ENCODE data around the gene JPH3. TPM values are rescaled to one million over a fixed set of nuclear protein-coding genes. Genes with fewer than 3 reads are reported as not detected.
A peak's percentile ranks its signal among the peaks of the same experiment; 100 is the strongest.

Gene JPH3
- total and polyA plus RNA-seq, 10 of the 15 experiments (the other 5 are each of a cell fraction or from before 2014, with no cell fraction given), result 0.05 TPM; not detected in 9

- Histone ChIP-seq H3K79me2 (ENCODE audit: control insufficient read depth, insufficient read depth, low read length) (no peaks in the 10 kb centered on the region), H3K27me3 (replicated peaks in 1 of 2; ENCODE audit: control insufficient read depth in 2 of 2, insufficient read depth in 2 of 2, low read length in 1 of 2) (no peaks in the 10 kb centered on the region; a peak in 1 of 4 replicates), H4K20me1 (ENCODE audit: control insufficient read depth, insufficient read depth) (no peaks in the 10 kb centered on the region), H3K9me3 (replicated peaks; ENCODE audit: control insufficient read depth, insufficient read depth, low read length) (no peaks in the 10 kb centered on the region), H3K4me2 (ENCODE audit: control insufficient read depth, insufficient read depth) (no peak overlapping the region), H3K9ac (ENCODE audit: control insufficient read depth, insufficient read depth, low read length) (no peak overlapping the region), H3K4me3 (no peak overlapping the region), H2AFZ (ENCODE audit: control insufficient read depth, low read depth, low read length) (no peak overlapping the region), H3K27ac (ENCODE audit: control insufficient read depth, insufficient read depth) (no peak overlapping the region), H3K4me1 (ENCODE audit: control insufficient read depth, insufficient read depth, low read length) (no peaks in the 10 kb centered on the region), H3K36me3 (ENCODE audit: control insufficient read depth in 2 of 2, insufficient read depth in 2 of 2, low read length in 1 of 2) (no peaks in the 10 kb centered on the region)
- TF ChIP-seq HDGF (IDR thresholded peaks at IDR 0.05) (no peak), BCLAF1 (IDR thresholded peaks at IDR 0.05) (no peak), KDM1A (IDR thresholded peaks at IDR 0.05; ENCODE audit: borderline replicate concordance) (no peak), SIN3A (IDR thresholded peaks at IDR 0.05; ENCODE audit: low read depth, low read length) (no peak), HDAC2 (IDR thresholded peaks at IDR 0.05) (no peak), SPI1 (IDR thresholded peaks at IDR 0.05; ENCODE audit: borderline replicate concordance, insufficient read depth, low read depth, low read length) (peak; percentile 15; the same call in 1 of the 2 replicates), BHLHE40 (IDR thresholded peaks at IDR 0.05; ENCODE audit: borderline replicate concordance in 1 of 2, low read depth in 2 of 2, low read length in 1 of 2) (peak in 1 of 2 experiments; percentile 23; a peak in 1 of 4 replicates), RUNX3 (IDR thresholded peaks at IDR 0.05; ENCODE audit: low read length) (peak; percentile 14; the same call in 1 of the 2 replicates), NFXL1 (IDR thresholded peaks at IDR 0.05; ENCODE audit: borderline replicate concordance) (no peak), RELA (IDR thresholded peaks at IDR 0.05; ENCODE audit: borderline replicate concordance, partially characterized antibody) (no peak)
- TF ChIP-seq, protein P1, sequence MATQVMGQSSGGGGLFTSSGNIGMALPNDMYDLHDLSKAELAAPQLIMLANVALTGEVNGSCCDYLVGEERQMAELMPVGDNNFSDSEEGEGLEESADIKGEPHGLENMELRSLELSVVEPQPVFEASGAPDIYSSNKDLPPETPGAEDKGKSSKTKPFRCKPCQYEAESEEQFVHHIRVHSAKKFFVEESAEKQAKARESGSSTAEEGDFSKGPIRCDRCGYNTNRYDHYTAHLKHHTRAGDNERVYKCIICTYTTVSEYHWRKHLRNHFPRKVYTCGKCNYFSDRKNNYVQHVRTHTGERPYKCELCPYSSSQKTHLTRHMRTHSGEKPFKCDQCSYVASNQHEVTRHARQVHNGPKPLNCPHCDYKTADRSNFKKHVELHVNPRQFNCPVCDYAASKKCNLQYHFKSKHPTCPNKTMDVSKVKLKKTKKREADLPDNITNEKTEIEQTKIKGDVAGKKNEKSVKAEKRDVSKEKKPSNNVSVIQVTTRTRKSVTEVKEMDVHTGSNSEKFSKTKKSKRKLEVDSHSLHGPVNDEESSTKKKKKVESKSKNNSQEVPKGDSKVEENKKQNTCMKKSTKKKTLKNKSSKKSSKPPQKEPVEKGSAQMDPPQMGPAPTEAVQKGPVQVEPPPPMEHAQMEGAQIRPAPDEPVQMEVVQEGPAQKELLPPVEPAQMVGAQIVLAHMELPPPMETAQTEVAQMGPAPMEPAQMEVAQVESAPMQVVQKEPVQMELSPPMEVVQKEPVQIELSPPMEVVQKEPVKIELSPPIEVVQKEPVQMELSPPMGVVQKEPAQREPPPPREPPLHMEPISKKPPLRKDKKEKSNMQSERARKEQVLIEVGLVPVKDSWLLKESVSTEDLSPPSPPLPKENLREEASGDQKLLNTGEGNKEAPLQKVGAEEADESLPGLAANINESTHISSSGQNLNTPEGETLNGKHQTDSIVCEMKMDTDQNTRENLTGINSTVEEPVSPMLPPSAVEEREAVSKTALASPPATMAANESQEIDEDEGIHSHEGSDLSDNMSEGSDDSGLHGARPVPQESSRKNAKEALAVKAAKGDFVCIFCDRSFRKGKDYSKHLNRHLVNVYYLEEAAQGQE (IDR thresholded peaks at IDR 0.05; ENCODE audit: low read depth, low read length), result peak; percentile 93
- TF ChIP-seq, protein P2, sequence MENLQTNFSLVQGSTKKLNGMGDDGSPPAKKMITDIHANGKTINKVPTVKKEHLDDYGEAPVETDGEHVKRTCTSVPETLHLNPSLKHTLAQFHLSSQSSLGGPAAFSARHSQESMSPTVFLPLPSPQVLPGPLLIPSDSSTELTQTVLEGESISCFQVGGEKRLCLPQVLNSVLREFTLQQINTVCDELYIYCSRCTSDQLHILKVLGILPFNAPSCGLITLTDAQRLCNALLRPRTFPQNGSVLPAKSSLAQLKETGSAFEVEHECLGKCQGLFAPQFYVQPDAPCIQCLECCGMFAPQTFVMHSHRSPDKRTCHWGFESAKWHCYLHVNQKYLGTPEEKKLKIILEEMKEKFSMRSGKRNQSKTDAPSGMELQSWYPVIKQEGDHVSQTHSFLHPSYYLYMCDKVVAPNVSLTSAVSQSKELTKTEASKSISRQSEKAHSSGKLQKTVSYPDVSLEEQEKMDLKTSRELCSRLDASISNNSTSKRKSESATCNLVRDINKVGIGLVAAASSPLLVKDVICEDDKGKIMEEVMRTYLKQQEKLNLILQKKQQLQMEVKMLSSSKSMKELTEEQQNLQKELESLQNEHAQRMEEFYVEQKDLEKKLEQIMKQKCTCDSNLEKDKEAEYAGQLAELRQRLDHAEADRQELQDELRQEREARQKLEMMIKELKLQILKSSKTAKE (IDR thresholded peaks at IDR 0.05; ENCODE audit: low read depth, poor library complexity, severe bottlenecking), result no peak
- TF ChIP-seq, protein P3, sequence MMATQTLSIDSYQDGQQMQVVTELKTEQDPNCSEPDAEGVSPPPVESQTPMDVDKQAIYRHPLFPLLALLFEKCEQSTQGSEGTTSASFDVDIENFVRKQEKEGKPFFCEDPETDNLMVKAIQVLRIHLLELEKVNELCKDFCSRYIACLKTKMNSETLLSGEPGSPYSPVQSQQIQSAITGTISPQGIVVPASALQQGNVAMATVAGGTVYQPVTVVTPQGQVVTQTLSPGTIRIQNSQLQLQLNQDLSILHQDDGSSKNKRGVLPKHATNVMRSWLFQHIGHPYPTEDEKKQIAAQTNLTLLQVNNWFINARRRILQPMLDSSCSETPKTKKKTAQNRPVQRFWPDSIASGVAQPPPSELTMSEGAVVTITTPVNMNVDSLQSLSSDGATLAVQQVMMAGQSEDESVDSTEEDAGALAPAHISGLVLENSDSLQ (IDR thresholded peaks at IDR 0.05), result peak; percentile 13; the same call in 1 of the 2 replicates
- CTCF ChIA-PET, result no interaction called here
- intact Hi-C loops (cut with micrococcal nuclease; ENCODE audit: unreplicated experiment) (no loop called here), in situ Hi-C loops (cut with MboI) (no loop called here)
- POLR2A ChIA-PET, result no interaction called here
- RAD21 ChIA-PET (ENCODE audit: unreplicated experiment), result no interaction called here
- ATAC-seq (peak; percentile 60), DNase-seq (ENCODE audit: low read depth, low spot score) (no peak), FAIRE-seq (no peak)
- 18% methylated on average over 16 of the region's 16 CpGs for WGBS (ENCODE audit: insufficient coverage, insufficient replicate concordance, low lambda C conversion rate, missing lambda C conversion rate)
- SMC1A ChIA-PET (ENCODE audit: uncharacterized antibody, unreplicated experiment), result no interaction called here
- no TSS peak for BruUV-seq (replicated peaks)
Observed at GRCh38 chr16:87661561-87661960, 59.3 kb downstream of the JPH3 start.

Measured in GM12878 (cell line).